GM19372 (cell line): ENCODE measurements around the gene PDE7B.

Source experiments
- ATAC-seq: cut with Tn5 transposase; IDR thresholded peaks from one replicate; pipeline ENCODE4 v1.9.1; 2021; ENCODE audit warnings: mild to moderate bottlenecking, low read depth, moderate library complexity; ENCODE audit not compliant: unreplicated experiment

The PDE7B gene

GRCh38 chr6:136059308-136059707 lies 207.8 kb downstream of the PDE7B start:
- no peak for ATAC-seq

- ATAC-seq, result no peak
These were observed 208.6 kb downstream of the PDE7B start for GRCh38 chr6:136060052-136060451.

- no peak for ATAC-seq
These were observed 209.3 kb downstream of the PDE7B start for GRCh38 chr6:136060759-136061158.

GRCh38 chr6:136061701-136062100 lies 210.2 kb downstream of the PDE7B start:
- ATAC-seq, result no peak

GRCh38 chr6:136063096-136063495 lies 211.6 kb downstream of the PDE7B start:
- no peak for ATAC-seq

GRCh38 chr6:136066005-136066404 lies 214.5 kb downstream of the PDE7B start:
- no peak for ATAC-seq

- ATAC-seq, result no peak
These were observed 216.3 kb downstream of the PDE7B start for GRCh38 chr6:136067731-136068341.

- no peak for ATAC-seq
These were observed 217.6 kb downstream of the PDE7B start for GRCh38 chr6:136069119-136069518.

GRCh38 chr6:136070815-136071214 lies 219.3 kb downstream of the PDE7B start:
- no peak for ATAC-seq

GRCh38 chr6:136072691-136073090 lies 221.2 kb downstream of the PDE7B start:
- no peak for ATAC-seq

- no peak for ATAC-seq
These were observed 221.7 kb downstream of the PDE7B start for GRCh38 chr6:136073216-136073615.

- ATAC-seq, result no peak
These were observed 225.0 kb downstream of the PDE7B start for GRCh38 chr6:136076496-136076895.

GRCh38 chr6:136077834-136078576 lies 226.5 kb downstream of the PDE7B start:
- no peak for ATAC-seq

GRCh38 chr6:136079701-136080565 lies 228.4 kb downstream of the PDE7B start:
- ATAC-seq, result no peak

GRCh38 chr6:136083540-136083939 lies 232.0 kb downstream of the PDE7B start:
- no peak for ATAC-seq

GRCh38 chr6:136084403-136084802 lies 232.9 kb downstream of the PDE7B start:
- no peak for ATAC-seq

- no peak for ATAC-seq
These were observed 234.0 kb downstream of the PDE7B start for GRCh38 chr6:136085370-136086115.

GRCh38 chr6:136086686-136087085 lies 235.2 kb downstream of the PDE7B start:
- ATAC-seq, result no peak

GRCh38 chr6:136087986-136088385 lies 236.5 kb downstream of the PDE7B start:
- no peak for ATAC-seq

- ATAC-seq, result no peak
These were observed 237.2 kb downstream of the PDE7B start for GRCh38 chr6:136088693-136089092.

- no peak for ATAC-seq
These were observed 238.4 kb downstream of the PDE7B start for GRCh38 chr6:136089876-136090275.
